ENCODE data around the gene UBE2G1. TPM values are rescaled to one million over a fixed set of nuclear protein-coding genes. Genes with fewer than 3 reads are reported as not detected.

The UBE2G1 gene
- total RNA-seq = 10 to 100 TPM; 38.8 to 47.7 TPM

- Histone ChIP-seq H3K4me3 (peak within 1 kb of the TSS; percentile 96), H3K36me3 (no peaks in the 10 kb centered on the region), H3K4me1 (ENCODE audit: control insufficient read depth in 1 of 2, low read depth in 2 of 2) (peaks cover 7 to 26% of the 10 kb centered on the region in 2 donors), H3K9me3 (no peaks in the 10 kb centered on the region), H3K27me3 (replicated peaks; ENCODE audit: insufficient read depth) (no peaks in the 10 kb centered on the region), H3K27ac (peak within 1 kb of the TSS; percentile 99)
- ATAC-seq (ENCODE audit: insufficient number of reproducible peaks, low FRiP score, low read depth) (peak; percentile 93), DNase-seq (ENCODE audit: low spot score) (peak; percentile 90)
- no peak for TF ChIP-seq CTCF (IDR thresholded peaks at IDR 0.05)
Observed at GRCh38 chr17:4366327-4367063, at the start of gene UBE2G1. Gene UBE2G1 (minus strand): TSS chr17:4366675. CDS start chr17:4366316, 359 bp downstream.

GRCh38 chr17:4412933-4413831 lies 46.7 kb upstream of the UBE2G1 start:
- peak overlapping the region; percentile 56 for H3K4me3 ChIP-seq
- H3K36me3 ChIP-seq = no peaks in the 10 kb centered on the region

GRCh38 chr17:4411201-4411600 lies 44.7 kb upstream of the UBE2G1 start:
- Histone ChIP-seq H3K27me3 (replicated peaks; ENCODE audit: insufficient read depth) (no peaks in the 10 kb centered on the region), H3K4me3 (no peak overlapping the region), H3K27ac (no peak overlapping the region), H3K36me3 (no peaks in the 10 kb centered on the region), H3K4me1 (ENCODE audit: control insufficient read depth in 1 of 2, low read depth in 2 of 2) (peaks cover 0 to 3% of the 10 kb centered on the region in 2 donors), H3K9me3 (no peaks in the 10 kb centered on the region)
- ATAC-seq (ENCODE audit: insufficient number of reproducible peaks, low FRiP score, low read depth) (no peak), DNase-seq (ENCODE audit: low spot score) (no peak)
- TF ChIP-seq CTCF (IDR thresholded peaks at IDR 0.05) = no peak

More at GRCh38 chr17:4412933-4413831, 46.7 kb upstream of the UBE2G1 start:
- peak; percentile 73 for DNase-seq (ENCODE audit: low spot score)
- peaks cover 0 to 3% of the 10 kb centered on the region in 2 donors for H3K4me1 ChIP-seq (ENCODE audit: control insufficient read depth in 1 of 2, low read depth in 2 of 2)
- H3K27ac ChIP-seq = no peak overlapping the region
- TF ChIP-seq CTCF (IDR thresholded peaks at IDR 0.05) = peak; percentile 88
- H3K27me3 ChIP-seq (replicated peaks; ENCODE audit: insufficient read depth) = no peaks in the 10 kb centered on the region
- peak; percentile 90 for ATAC-seq (ENCODE audit: insufficient number of reproducible peaks, low FRiP score, low read depth)
- no peaks in the 10 kb centered on the region for H3K9me3 ChIP-seq

GRCh38 chr17:4409659-4410058 lies 43.2 kb upstream of the UBE2G1 start:
- ATAC-seq (ENCODE audit: insufficient number of reproducible peaks, low FRiP score, low read depth) = no peak
- no peak for DNase-seq (ENCODE audit: low spot score)

More at GRCh38 chr17:4409659-4410058, 43.2 kb upstream of the UBE2G1 start:
- TF ChIP-seq CTCF (IDR thresholded peaks at IDR 0.05) = no peak
- Histone ChIP-seq H3K27ac (no peak overlapping the region), H3K27me3 (replicated peaks; ENCODE audit: insufficient read depth) (no peaks in the 10 kb centered on the region), H3K9me3 (no peaks in the 10 kb centered on the region), H3K4me3 (no peak overlapping the region), H3K36me3 (no peaks in the 10 kb centered on the region), H3K4me1 (ENCODE audit: control insufficient read depth in 1 of 2, low read depth in 2 of 2) (peaks cover 0 to 3% of the 10 kb centered on the region in 2 donors)

Data from thoracic aorta (tissue), 2 donors.